T-helper 1 cell (primary cell): Measurements from ENCODE around the gene TMEM181.
"Not testable (repeated sequence)": the region's sequence is repeated elsewhere in the genome, so short reads cannot be mapped to it uniquely, and the experiment has no call there.

Experiments used
- DNase-seq, 5 donors: peaks; one replicate each; pipeline ENCODE4 v3.0.0-alpha.2; 2012 to 2020

TMEM181 gene

DNA sequence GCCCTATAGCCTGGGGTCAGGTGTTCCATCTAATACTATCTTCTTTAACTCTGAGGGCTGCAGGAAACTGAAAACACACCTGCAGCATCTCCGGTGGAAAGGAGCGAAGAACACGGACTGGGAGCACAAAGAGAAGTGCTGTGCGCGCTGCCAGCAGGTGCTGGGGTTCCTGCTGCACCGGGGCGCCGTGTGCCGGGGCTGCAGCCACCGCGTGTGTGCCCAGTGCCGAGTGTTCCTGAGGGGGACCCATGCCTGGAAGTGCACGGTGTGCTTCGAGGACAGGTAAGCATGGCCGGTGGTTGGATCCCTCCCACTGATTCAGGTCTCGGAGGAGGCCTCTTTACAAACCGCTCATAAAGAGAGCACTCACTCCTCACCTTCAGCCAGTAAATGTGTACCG, 105.4 kb downstream of the TMEM181 start:
- DNase-seq, result no peak

DNA sequence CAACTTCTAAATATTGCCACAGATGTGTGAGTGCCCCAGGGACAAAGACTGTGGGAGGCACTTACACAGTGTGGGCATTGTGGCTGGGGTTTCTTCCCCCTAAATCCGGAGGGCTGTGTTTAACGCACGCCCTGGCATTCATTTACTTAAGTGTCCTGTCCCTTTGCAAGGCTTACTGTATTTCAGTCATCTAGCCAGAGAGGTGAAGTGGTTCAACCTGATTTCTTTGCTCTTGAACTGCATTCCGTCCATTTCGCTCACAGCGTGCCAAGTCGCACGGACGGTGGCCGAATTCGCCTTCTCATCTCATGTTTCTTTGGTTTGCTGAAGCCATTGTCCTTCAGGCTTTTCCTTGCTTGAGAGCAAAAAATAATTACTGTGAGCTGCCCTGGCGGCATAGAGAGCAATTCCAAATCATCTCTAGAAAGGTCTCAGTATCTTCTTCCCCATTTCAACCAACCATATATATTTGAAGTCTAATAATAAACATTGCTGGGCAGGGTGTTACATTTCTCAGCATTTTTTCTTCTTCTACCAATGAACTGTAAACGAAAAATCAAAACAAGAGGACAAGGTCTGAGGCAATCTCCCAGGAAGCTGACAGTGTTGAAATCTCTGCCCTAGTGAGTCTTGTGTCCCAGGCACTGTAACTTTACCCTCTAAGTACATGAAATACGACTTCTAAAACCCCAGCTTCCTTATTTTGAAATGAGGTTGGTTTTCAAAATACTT, 106.9 kb downstream of the TMEM181 start:
- DNase-seq, result no peak

DNA sequence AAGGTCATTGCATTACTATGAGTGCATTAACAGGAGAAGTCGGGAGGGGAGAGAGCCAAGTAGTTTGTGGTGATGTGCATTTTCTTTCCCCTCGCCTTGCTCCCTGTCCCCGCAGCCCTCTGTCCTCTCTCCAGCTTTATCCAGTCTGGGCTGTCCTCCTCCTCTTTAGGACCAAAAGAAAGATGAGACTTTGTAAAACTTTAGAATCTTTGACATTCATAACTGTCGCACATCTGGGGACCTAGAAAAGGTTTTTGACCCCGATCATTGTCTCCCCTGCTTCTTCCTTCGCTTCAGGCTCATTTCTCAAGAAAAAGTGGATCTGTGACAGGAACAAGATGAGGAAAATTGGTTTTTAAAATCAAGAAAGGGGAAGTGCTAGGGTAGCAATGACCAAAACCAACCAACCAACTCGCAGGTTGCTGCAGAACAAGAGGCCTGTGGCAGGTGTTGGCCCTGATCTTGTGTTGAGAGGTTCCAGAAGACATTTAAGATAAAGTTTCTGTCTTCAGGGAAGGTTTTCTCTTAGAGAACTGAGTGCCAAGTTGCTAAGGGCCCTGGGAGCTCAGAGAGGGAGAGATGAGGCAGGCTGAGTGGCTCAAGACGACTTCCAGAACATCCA, 107.6 kb downstream of the TMEM181 start:
- DNase-seq, result no peak

DNA sequence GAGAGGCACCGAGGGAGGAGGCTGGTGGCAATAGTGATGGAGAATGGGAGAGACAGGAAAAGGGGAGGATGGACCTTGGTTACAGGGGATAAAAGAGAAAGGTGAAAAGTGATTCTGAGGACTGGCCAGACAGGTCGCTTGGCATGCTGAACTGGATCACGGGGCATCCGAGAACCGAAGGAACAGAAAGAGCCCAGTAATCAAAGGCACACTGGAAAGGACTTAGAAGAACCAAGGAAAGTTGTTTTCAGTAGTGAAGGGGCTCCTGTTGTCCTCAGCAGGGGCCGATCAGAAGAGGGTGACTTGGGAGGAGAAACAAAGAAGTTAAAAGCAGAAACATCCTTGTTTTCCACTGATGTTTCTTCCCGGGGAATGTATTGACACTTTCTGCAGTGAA, 108.8 kb downstream of the TMEM181 start:
- DNase-seq, result no peak

DNA sequence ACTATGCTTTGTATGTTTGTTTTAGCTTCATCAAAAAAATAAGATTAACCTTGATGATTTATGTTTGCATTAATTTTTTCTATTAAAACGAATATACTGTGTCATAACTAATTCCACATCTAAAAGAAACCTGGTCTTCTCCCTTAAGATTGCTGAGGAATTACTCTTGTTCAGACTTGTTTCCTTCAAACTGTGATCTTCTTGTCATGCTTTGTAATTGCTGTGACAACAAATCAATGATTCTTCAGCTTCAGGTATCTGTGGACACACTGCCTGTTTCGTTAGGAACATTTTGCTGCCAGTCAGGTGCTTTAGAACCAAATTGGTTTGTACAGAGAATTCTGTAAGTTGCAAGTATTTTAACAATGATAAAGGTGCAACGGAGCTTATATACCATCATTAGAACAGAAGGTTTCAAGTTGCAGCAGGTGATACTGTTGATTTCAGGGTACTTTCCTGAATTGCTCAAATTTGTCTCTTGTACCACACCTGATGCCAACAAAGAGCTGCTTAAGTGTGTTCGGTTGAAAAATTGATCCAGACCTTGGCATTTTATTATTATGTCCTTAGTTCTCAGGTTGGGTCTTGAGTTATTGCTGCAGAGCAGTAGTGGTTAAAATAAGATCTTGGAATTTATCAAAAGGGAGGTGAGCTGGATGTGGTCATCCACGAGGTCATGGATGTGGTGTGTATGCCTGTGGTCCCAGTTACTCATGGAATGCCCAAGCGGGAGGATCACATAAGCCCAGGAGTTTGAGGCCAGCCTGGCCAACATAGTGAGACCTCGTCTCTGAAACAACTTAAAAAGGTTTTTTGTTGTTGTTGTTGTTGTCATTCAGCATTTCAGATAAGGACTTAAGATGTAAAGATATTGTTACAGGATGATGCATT, 109.5 kb downstream of the TMEM181 start:
- DNase-seq, result no peak

DNA sequence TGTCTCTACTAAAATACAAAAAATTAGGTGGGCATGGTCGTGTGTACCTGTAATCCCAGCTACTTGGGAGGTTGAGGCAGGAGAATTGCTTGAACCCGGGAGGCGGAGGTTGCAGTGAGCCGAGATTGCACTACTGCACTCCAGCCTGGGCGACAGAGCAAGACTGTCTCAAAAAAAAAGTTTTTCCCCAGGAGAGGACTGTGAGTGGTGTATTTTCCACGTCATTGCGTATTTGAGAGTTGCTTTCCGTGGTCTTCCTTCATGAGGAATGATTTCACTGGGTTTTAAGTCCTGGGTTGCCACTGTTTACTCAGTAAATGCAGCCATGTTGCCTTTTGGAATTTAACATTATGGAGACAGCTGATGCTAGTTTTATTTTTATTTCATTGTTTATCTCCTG, 112.2 kb downstream of the TMEM181 start:
- not testable (repeated sequence) for DNase-seq

DNA sequence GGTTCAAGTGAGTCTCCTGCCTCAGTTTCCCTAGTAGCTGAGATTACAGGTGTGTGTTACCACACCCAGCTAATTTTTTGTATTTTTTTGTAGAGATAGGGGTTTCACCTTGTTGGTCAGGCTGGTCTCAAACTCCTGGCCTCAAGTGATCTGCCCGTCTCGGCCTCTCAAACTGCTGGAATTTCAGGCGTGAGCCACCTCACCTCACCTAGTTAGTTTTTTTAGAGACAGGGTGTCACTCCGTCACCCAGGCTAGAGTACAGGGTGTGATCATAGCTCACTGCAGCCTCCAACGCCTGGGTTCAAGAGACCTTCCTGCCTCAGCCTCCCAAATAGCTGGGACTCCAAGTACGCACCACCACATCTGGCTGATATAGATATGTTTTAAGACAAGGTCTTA, 112.8 kb downstream of the TMEM181 start:
- DNase-seq, result no peak

DNA sequence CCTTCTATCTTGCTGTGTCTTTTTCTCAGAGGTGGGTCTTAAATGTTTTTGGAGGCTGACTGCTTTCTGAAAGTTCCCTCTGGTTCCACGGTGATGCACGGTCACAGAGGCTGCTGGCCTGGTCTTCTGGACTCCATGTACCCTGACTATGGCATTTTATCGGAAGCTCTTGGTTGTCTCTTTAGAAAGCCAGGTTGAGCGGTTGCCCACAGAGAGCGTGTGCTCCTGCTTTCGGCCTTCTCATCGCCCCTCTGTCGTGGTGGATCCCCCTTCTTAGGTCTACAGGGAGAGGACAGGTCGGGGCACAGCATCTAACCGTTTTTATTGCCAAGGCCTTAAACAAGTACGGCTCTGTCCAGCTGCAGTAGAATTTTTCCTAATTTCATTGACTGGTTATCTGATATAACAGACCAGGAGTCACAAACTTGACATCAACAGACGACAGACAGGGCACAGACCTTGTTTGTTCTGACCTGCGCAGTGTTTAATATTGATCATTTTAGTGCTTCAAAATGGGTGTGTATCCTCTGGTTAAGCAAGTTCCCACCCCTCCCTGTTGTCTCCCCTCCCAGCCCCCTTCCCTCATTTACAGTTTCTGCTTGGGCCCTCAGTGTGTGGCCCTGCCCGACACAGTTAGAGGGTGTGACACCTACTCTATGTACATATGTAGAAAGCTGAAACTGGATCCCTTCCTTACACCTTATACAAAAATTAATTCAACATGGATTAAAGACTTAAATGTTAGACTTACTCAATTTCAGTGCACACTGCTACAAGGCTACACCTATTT, 114.6 kb downstream of the TMEM181 start:
- no peak for DNase-seq

DNA sequence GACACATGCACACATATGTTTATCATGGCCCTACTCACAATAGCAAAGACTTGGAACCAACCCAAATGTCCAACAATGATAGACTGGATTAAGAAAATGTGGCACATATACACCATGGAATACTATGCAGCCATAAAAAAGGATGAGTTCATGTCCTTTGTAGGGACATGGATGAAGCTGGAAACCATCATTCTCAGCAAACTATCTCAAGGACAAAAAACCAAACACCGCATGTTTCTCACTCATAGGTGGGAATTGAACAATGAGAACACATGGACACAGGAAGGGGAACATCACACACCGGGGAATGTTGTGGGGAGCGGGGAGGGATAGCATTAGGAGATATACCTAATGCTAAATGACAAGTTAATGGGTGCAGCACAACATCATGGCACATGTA, 117.2 kb downstream of the TMEM181 start:
- not testable (repeated sequence) for DNase-seq

DNA sequence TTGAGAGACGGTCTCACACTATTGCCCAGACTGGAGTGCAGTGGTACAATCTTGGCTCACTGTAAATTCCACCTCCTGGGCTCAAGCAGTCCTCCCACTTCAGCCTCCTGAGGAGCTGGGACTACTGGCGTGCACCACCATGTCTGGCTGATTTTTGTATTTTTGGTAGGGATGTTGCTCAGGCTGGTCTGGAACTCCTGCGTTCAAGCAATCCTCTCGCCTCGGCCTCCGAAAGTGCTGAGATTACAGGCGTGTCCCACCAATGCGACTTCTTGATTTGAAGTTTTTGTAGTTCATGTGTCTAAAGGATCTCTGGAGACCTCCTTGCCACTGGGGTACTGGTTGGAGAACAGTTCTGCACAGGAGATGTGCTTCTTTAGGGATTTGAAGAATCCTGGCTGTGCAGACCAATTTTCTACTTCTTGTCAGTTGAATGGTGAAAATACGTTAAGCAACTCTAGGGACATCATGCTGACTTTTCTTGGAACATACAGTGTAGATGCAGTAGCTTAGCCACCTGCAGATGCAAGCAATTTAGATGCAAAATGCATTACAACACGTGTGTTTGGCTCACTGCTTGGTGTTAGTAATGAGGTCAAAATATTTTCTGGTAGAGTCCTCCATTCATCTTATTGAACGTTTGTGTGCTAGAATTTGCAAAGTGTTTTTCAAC, 118.2 kb downstream of the TMEM181 start:
- no peak for DNase-seq

DNA sequence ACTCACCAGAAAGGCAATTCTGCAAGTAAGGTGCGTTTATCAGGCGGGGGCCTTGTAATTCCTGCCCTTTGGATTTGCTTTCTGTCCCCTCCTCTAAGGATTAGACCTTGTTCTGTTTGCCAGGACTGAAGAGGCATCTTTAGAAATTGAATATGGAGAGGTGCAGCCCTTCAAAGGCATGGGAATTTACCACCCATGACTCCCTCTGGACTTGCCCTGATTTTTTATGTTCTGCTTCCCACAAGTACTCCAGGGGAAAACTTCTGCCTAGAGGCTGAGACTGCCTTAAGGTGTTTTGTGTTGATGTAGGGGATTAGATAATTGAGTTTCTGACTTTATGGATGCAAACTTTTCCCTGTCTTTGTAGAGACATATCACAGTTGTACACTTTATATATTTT, 120.1 kb downstream of the TMEM181 start:
- no peak for DNase-seq

DNA sequence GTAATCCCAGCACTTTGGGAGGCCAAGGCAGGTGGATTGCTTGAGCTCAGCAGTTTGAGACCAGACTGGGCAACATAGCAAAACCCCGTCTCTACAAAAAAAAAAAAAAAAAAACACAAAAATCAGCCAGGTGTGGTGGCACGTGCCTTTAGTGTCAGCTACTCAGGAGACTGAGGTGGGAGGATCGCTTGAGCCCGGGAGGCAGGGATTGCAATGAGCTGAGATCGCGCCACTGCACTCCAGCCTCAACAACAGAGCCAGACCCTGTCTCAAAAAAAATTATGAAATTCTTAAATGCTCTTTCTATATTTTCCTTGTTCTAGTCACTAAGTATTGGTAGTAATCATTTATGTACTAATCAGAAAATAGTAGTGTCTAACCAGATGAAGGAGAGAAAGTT, 120.6 kb downstream of the TMEM181 start:
- DNase-seq, result no peak

DNA sequence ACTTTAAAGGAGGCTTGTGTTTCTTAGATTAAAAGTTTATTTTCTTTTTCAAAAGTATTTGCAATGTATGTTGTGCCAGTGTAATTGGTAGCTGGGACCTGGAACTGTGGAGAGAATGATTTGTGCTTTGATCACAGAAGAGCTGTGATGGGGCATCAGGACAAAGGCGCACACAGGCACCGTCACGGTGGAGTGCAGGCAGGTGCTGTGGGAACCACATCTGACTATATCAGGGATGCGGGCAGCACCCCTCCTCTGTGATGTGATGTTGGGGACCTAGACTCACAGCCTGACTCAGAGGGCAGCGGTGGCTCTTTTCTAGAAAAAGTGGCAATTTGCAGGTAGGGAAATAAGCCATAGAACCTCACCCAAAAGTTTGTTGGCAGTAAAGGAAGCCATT, 124.4 kb downstream of the TMEM181 start:
- DNase-seq, result no peak

DNA sequence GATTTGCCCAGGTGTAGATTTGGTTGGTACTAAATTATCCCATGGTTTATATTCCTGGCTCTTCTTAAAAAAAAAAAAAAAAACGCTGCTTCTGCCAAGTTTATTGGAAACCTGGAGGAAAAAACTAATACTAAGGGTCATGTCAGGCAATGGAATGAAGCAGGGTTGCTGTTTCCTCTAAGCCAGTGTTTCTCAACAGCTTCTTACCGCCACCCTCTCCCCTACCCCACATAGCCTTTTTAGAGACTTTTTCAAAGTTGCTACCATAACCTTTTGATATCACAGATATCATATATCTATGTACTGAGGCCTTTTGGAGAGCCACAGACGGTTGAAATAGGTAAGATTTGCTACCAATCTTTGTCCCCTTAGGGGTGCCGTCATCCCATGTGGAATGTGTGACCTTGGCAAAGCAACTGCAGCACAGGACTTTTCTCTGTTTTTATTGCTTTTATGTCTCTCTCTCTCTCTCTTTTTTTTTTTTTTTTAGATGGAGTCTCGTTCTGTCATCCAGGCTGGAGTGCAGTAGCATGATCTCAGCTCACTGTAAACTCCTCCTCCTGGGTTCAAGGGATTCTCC, 124.9 kb downstream of the TMEM181 start:
- DNase-seq, result no peak
